GM19463 (cell line): ENCODE results near the gene PAPPA.

Experiments
- ATAC-seq: cut with Tn5 transposase; IDR thresholded peaks from one replicate; pipeline ENCODE4 v1.9.1; 2021; ENCODE audit warnings: mild to moderate bottlenecking, moderate library complexity; ENCODE audit not compliant: unreplicated experiment

PAPPA gene

GRCh38 chr9:116377179-116377798 lies 223.7 kb downstream of the PAPPA start:
- ATAC-seq: no peak

- ATAC-seq: no peak
Measured at GRCh38 chr9:116378873-116379272, 225.3 kb downstream of the PAPPA start.

- no peak for ATAC-seq
Measured at GRCh38 chr9:116379821-116380220, 226.2 kb downstream of the PAPPA start.

GRCh38 chr9:116380496-116380995 lies 227.0 kb downstream of the PAPPA start:
- ATAC-seq: no peak

GRCh38 chr9:116381350-116381749 lies 227.8 kb downstream of the PAPPA start:
- ATAC-seq: no peak

- no peak for ATAC-seq
Measured at GRCh38 chr9:116382053-116382452, 228.5 kb downstream of the PAPPA start.

- no peak for ATAC-seq
Measured at GRCh38 chr9:116383133-116383532, 229.5 kb downstream of the PAPPA start.

GRCh38 chr9:116383936-116384335 lies 230.3 kb downstream of the PAPPA start:
- no peak for ATAC-seq

GRCh38 chr9:116387934-116388698 lies 234.5 kb downstream of the PAPPA start:
- ATAC-seq: peak; percentile 58

GRCh38 chr9:116389541-116390302 lies 236.1 kb downstream of the PAPPA start:
- no peak for ATAC-seq

GRCh38 chr9:116390303-116391228 lies 237.0 kb downstream of the PAPPA start:
- ATAC-seq: peak; percentile 68

GRCh38 chr9:116391306-116391900 lies 237.8 kb downstream of the PAPPA start:
- no peak for ATAC-seq

- ATAC-seq: no peak
Measured at GRCh38 chr9:116393198-116393597, 239.6 kb downstream of the PAPPA start.

GRCh38 chr9:116394070-116394469 lies 240.5 kb downstream of the PAPPA start:
- ATAC-seq: no peak

- no peak for ATAC-seq
Measured at GRCh38 chr9:116394894-116395698, 241.5 kb downstream of the PAPPA start.

- ATAC-seq: no peak
Measured at GRCh38 chr9:116395699-116396037, 242.1 kb downstream of the PAPPA start.

GRCh38 chr9:116403171-116403570 lies 249.6 kb downstream of the PAPPA start:
- ATAC-seq: no peak

- ATAC-seq: no peak
Measured at GRCh38 chr9:116404228-116404627, 250.6 kb downstream of the PAPPA start.

- ATAC-seq: peak; percentile 91
Measured at GRCh38 chr9:116405321-116405720, 251.7 kb downstream of the PAPPA start.
